Measurements from ENCODE around the gene TBX1.

TBX1 gene

GRCh38 chr22:19728836-19729235 lies 31.7 kb upstream of the TBX1 start:
- peak; percentile 80 for TF ChIP-seq GATA2 (IDR thresholded peaks at IDR 0.05; ENCODE audit: low read depth, low read length)
- TF ChIP-seq GATA3 (IDR thresholded peaks at IDR 0.05; ENCODE audit: low read depth, low read length): no peak

DNA sequence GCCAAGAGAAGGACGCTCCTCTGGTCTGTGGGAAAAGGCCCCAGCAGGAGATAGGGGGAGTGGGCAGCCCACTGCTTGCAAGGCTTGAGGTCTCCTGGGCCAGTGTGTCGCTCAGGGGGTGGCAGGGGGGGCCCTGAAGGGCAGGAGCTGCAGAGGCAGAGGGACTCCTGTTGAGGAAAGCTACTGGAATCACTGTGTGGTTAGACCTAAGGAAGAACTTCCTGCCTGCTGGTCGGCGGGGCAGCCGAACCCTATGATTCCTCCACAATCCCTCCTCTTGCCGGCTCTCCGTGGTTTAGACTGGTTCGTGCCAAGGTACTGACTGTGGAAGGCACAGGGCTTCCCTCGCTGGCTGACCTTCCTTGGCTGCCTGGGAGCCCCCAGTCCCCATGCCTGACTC lies 31.1 kb upstream of the TBX1 start:
- no peak for TF ChIP-seq GATA2 (IDR thresholded peaks at IDR 0.05; ENCODE audit: low read depth, low read length)
- no peak for TF ChIP-seq GATA3 (IDR thresholded peaks at IDR 0.05; ENCODE audit: low read depth, low read length)

DNA sequence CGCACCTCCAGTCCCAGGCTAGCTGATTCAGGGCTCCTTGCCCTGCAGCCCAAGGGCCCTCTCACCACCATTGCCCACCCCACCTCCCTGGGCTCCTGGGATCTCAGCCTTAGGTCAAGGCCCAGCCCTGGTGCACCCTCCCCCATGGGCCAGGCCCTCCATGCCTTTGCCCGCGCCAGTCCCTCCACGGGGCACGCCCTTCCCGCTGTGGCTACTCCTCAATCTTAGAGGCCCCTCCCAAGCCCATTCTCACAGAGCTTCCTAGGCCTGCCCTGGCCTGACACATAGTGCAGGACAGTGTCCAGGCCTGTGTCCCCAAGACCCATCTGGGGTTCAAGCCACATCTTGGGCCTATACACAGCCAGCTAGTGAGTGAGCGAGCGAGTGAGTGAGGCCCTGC lies 30.4 kb upstream of the TBX1 start:
- no peak for TF ChIP-seq GATA3 (IDR thresholded peaks at IDR 0.05; ENCODE audit: low read depth, low read length)
- no peak for TF ChIP-seq GATA2 (IDR thresholded peaks at IDR 0.05; ENCODE audit: low read depth, low read length)

- no peak for TF ChIP-seq GATA3 (IDR thresholded peaks at IDR 0.05; ENCODE audit: low read depth, low read length)
- TF ChIP-seq GATA2 (IDR thresholded peaks at IDR 0.05; ENCODE audit: low read depth, low read length): peak; percentile 53; the same call in 1 of the 2 replicates
Measured at GRCh38 chr22:19730655-19731360, 29.8 kb upstream of the TBX1 start.

- TF ChIP-seq GATA3 (IDR thresholded peaks at IDR 0.05; ENCODE audit: low read depth, low read length) (no peak), GATA2 (IDR thresholded peaks at IDR 0.05; ENCODE audit: low read depth, low read length) (no peak)
Measured at GRCh38 chr22:19731361-19732135, 29.0 kb upstream of the TBX1 start.

GRCh38 chr22:19732403-19733113 lies 28.0 kb upstream of the TBX1 start:
- TF ChIP-seq GATA2 (IDR thresholded peaks at IDR 0.05; ENCODE audit: low read depth, low read length) (no peak), GATA3 (IDR thresholded peaks at IDR 0.05; ENCODE audit: low read depth, low read length) (no peak)

DNA sequence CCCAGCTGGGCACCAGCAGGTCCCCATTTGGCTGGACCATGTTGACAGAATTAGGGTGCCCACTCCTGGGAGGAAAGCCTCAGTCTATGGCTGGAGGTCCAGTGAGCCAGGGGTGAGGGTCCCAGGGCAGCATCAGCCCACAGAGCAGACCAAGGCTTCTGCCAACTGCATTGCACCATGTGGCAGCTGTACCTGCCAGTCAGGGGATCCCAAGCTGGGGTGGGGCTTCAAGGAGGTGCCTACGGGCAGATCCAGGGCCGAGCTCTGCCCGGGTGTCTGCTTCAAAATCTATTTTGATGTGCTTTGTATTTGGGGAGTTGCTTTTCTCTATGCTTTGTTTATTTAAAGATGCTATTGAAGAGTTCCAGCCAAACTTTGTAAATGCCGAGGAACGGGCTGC lies 26.8 kb upstream of the TBX1 start:
- TF ChIP-seq GATA3 (IDR thresholded peaks at IDR 0.05; ENCODE audit: low read depth, low read length) (no peak), GATA2 (IDR thresholded peaks at IDR 0.05; ENCODE audit: low read depth, low read length) (no peak)

DNA sequence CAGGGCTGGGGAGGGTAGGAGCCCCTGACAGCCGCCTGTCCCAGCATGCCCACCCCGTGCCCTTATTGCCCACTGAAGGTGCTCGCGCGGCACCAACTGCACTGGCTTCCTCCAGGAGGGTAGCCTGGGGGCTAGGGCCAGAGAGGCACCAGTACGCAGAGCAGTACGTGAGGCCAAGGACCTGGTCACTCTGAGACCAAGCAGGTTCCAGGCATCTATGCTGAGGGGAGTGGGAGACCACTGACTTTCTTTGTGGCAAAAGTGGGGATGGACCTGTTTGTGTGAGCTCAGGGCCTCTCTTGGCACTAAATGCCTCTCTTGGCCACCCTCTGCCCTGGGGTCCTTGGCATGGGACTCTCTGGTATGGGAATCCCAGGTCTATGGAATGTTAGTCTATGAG lies 26.4 kb upstream of the TBX1 start:
- TF ChIP-seq GATA2 (IDR thresholded peaks at IDR 0.05; ENCODE audit: low read depth, low read length) (no peak), GATA3 (IDR thresholded peaks at IDR 0.05; ENCODE audit: low read depth, low read length) (no peak)

GRCh38 chr22:19734837-19735382 lies 25.7 kb upstream of the TBX1 start:
- TF ChIP-seq GATA3 (IDR thresholded peaks at IDR 0.05; ENCODE audit: low read depth, low read length) (no peak), GATA2 (IDR thresholded peaks at IDR 0.05; ENCODE audit: low read depth, low read length) (no peak)

GRCh38 chr22:19735665-19736510 lies 24.7 kb upstream of the TBX1 start:
- no peak for TF ChIP-seq GATA2 (IDR thresholded peaks at IDR 0.05; ENCODE audit: low read depth, low read length)
- TF ChIP-seq GATA3 (IDR thresholded peaks at IDR 0.05; ENCODE audit: low read depth, low read length): no peak

GRCh38 chr22:19737846-19738663 lies 22.5 kb upstream of the TBX1 start:
- no peak for TF ChIP-seq GATA2 (IDR thresholded peaks at IDR 0.05; ENCODE audit: low read depth, low read length)
- TF ChIP-seq GATA3 (IDR thresholded peaks at IDR 0.05; ENCODE audit: low read depth, low read length): no peak

DNA sequence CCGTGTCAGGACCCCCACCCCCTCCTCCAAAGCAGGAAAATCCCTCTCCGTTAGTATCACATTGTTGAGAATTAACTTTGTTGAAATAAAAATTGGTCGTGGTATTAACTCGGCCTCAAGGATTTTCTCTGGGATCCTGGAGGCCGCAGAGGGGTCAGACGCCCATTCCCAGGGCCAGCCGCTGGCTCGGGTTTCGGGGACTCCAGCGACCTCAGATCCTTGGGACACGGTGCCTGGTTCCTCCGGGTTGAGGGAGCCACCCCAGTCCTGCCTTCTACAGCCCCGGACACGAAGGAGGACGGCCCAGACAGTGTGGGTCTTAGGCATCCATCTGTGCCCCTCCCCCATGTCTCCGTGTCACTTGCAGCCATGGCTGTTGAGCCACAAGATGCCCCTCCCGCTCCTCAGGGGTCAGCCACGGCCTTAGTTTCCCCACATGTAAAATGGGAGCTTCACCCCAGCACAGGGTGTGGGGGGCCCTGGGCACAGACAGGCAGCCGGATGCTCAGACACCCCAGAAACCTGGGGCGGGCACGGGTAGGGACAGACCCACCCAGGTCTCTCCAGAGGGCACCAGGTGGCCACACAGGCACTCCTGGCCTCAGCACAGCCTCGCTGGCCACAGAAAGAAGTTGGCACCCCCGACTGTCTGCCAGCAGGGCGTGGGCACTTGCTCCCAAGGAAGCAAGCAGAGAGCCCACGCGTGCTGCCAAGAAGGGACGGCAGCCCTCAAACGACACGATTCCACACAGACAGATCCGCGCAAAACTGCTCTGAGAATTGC lies 21.7 kb upstream of the TBX1 start:
- TF ChIP-seq GATA2 (IDR thresholded peaks at IDR 0.05; ENCODE audit: low read depth, low read length) (no peak), GATA3 (IDR thresholded peaks at IDR 0.05; ENCODE audit: low read depth, low read length) (no peak)
